ENCODE results near the gene C4orf50.

C4orf50 gene

DNA sequence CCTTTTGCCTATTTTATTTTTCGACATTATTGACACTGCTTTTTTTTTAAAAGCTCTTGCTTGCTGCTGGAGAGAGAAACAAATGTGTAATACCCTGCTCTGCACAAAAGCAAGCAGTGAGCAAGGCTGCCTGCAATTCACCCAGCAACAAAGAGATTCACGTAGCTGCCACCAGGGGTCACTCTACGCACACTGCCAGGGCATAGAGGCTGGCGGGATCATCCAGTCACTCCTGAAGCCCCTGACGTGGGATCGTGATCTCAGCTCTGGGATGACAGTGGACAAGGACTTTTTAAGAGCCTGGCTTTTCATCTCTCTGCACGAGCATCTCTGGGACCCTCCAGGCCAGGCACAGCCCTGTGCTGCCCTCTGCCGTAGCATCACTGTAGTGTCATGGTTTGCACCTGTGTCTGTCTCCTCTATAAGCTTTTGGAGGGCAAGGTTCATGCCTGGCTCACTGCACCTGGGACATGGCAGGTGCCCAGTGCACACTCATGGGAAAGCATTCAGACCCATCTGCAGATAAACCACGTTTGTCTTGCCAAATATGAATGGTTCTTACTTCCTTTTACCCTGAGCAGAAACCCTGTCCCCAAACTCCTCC lies 19.8 kb downstream of the C4orf50 start:
- TF ChIP-seq GATA3 (IDR thresholded peaks at IDR 0.05; ENCODE audit: low read depth, low read length) (no peak), GATA2 (IDR thresholded peaks at IDR 0.05; ENCODE audit: low read depth, low read length) (no peak)

DNA sequence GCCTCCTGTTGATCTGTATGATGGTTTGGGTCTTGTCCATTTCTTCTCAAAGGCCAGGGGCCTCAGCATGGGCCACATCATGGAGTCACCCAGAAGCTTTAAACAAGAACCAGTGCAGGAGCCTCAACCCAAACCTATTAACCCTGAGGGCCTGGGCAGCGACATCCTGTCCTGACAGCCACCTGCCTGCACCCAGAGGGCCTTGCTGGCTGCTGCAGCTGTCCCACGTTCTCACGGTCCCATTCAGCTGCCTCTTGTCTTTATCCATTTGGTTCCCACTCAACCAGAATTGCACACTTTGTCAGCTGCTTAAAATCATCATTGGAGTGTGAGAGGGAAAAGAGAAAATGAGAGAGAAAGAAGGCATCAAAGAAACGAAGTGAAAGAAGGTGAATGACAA lies 21.6 kb downstream of the C4orf50 start:
- TF ChIP-seq GATA3 (IDR thresholded peaks at IDR 0.05; ENCODE audit: low read depth, low read length): no peak
- no peak for TF ChIP-seq GATA2 (IDR thresholded peaks at IDR 0.05; ENCODE audit: low read depth, low read length)

DNA sequence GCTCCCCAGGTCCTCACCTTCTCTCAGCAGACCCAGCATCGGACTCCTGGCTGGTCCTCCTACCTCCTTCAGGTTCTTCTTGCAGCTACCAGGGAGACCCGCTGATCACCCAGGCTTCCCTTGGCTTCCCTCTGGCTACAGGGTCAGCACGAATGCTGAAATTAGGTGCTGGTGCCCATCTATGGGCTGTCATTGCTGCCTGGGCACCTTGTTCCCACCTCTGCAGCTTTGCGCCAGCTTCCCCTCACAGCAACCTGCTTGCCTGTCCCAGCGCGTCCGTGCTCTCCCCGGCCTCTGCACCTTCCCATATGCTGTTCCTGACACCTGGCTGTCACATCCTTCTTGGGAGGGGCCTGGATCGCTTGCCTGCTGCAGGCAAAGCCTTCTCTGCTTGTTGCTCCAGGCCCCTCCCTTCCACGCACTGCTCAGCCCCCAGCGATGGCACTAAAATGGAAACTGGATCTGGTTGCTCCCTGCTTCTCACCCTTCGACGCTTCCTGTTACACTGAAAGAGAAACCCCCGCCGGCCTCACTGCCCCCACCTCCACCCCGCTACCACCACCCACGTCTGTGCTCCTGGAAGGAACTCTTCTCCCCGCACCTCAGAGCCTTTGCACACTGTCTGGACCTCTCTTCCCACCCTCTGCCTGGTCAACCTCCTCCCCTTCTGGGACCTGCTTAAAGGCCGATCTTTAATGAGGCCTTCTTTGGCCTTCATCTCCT lies 22.2 kb downstream of the C4orf50 start:
- TF ChIP-seq GATA3 (IDR thresholded peaks at IDR 0.05; ENCODE audit: low read depth, low read length) (no peak), GATA2 (IDR thresholded peaks at IDR 0.05; ENCODE audit: low read depth, low read length) (no peak)

- TF ChIP-seq GATA2 (IDR thresholded peaks at IDR 0.05; ENCODE audit: low read depth, low read length) (no peak), GATA3 (IDR thresholded peaks at IDR 0.05; ENCODE audit: low read depth, low read length) (no peak)
Measured at GRCh38 chr4:5993876-5994811, 24.1 kb downstream of the C4orf50 start.

GRCh38 chr4:5992828-5993321 lies 25.4 kb downstream of the C4orf50 start:
- TF ChIP-seq GATA2 (IDR thresholded peaks at IDR 0.05; ENCODE audit: low read depth, low read length) (no peak), GATA3 (IDR thresholded peaks at IDR 0.05; ENCODE audit: low read depth, low read length) (no peak)

GRCh38 chr4:5992171-5992827 lies 25.9 kb downstream of the C4orf50 start:
- TF ChIP-seq GATA3 (IDR thresholded peaks at IDR 0.05; ENCODE audit: low read depth, low read length) (no peak), GATA2 (IDR thresholded peaks at IDR 0.05; ENCODE audit: low read depth, low read length) (no peak)

DNA sequence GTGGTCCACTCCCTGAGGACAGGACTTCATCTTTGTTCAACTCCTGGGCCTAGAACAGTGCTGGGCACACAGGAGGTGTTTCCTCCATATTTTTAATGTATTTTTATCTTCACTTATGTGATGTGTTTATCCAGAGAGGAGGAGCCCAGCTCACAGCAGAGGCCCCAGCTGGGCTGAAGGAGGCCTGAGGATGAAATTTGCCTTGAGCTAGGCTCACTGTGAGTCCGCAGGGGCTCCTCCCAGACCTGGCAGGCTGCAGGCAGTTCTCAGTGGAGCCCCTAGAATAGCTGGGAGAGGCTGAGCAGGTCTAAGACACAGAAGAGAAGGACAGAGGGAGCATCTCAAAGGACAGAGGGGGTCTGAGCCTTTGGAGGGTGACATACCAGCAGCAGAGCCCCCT lies 26.8 kb downstream of the C4orf50 start:
- no peak for TF ChIP-seq GATA3 (IDR thresholded peaks at IDR 0.05; ENCODE audit: low read depth, low read length)
- no peak for TF ChIP-seq GATA2 (IDR thresholded peaks at IDR 0.05; ENCODE audit: low read depth, low read length)

GRCh38 chr4:5990446-5991160 lies 27.6 kb downstream of the C4orf50 start:
- TF ChIP-seq GATA2 (IDR thresholded peaks at IDR 0.05; ENCODE audit: low read depth, low read length) (no peak), GATA3 (IDR thresholded peaks at IDR 0.05; ENCODE audit: low read depth, low read length) (no peak)

- TF ChIP-seq GATA2 (IDR thresholded peaks at IDR 0.05; ENCODE audit: low read depth, low read length): no peak
- TF ChIP-seq GATA3 (IDR thresholded peaks at IDR 0.05; ENCODE audit: low read depth, low read length): no peak
Measured at GRCh38 chr4:5989236-5990225, 28.7 kb downstream of the C4orf50 start.

- TF ChIP-seq GATA3 (IDR thresholded peaks at IDR 0.05; ENCODE audit: low read depth, low read length): no peak
- no peak for TF ChIP-seq GATA2 (IDR thresholded peaks at IDR 0.05; ENCODE audit: low read depth, low read length)
Measured at GRCh38 chr4:5988086-5988845, 30.0 kb downstream of the C4orf50 start.

GRCh38 chr4:5984843-5985242 lies 33.4 kb downstream of the C4orf50 start:
- TF ChIP-seq GATA2 (IDR thresholded peaks at IDR 0.05; ENCODE audit: low read depth, low read length) (no peak), GATA3 (IDR thresholded peaks at IDR 0.05; ENCODE audit: low read depth, low read length) (no peak)
